GM19467 (cell line): Measurements from ENCODE around the gene NEUROD2.
"Not testable (repeated sequence)": the region's sequence is repeated elsewhere in the genome, so short reads cannot be mapped to it uniquely, and the experiment has no call there.

ENCODE experiments used
- ATAC-seq: cut with Tn5 transposase; IDR thresholded peaks from one replicate; pipeline ENCODE4 v1.9.1; 2021; ENCODE audit warnings: mild to moderate bottlenecking, moderate library complexity; ENCODE audit not compliant: unreplicated experiment

The NEUROD2 gene

DNA sequence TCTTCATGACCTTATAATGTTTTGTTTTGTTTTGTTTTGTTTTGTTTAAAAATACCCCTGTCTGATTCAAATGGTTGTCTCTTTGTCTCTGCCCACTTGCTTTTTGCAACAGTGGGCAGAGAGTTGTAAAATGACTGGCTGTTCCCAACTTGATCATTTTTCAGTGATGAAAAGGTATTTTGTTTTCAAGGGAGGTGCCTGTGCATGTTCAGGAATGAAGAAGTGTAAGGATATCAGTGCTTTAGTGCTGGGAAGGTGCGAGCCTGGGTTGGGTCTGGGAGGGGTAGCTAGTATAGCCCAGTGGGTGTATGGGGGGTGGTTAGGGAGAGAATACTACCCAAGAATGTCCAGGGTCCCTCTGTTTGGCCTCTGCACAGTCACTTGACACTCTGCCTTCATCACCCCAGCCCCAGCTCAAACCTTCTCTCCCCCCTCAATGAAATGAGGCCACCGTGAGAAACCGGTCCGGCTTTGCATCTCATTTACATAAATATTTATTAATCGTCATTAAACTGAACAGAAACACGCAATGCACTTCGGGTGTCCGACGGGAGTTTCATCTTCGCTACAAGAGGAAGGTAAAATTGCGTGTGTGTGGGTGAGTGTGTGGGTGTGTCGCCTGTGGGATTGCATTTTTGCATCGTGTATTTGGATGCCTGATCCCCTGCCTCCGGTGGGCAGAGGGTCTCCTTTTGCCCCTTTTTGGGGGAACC, 4.3 kb downstream of the NEUROD2 start:
- no peak for ATAC-seq

DNA sequence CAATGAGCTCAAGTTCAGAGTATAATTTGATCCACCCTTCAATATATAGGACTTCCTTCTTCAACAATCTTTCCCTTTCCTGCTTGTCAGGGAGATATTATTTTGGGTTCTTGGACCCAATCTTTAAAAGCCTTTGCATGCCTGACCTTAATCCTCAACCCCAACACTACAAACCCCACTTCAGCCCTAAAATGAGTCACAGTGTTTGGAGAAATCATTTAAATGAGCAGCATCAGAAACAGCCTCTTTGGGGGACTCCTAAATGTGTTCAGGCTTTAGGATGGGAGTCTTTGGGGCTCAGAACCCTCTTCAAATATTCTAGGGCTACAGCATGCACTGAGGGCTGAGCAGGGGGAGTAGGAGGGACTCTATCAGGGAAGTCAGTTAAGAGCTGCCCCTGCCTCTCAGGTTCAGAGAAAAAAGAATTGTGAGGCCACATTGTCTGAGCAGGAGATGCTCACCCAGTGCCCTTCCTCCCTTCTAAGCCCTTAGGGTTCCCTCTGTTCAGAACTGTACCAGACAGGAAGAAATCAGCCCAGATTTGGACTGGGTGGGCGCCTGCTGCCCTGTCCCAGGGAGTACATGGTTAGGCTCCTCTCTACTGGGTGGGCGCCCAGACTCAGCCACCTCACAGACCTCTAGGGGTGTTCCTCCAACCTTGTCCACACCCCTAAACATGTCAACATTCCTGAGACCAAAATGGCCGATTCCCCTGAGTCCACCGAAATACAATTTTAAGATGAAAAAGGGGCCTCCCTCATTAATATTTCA, 5.0 kb downstream of the NEUROD2 start:
- no peak for ATAC-seq

DNA sequence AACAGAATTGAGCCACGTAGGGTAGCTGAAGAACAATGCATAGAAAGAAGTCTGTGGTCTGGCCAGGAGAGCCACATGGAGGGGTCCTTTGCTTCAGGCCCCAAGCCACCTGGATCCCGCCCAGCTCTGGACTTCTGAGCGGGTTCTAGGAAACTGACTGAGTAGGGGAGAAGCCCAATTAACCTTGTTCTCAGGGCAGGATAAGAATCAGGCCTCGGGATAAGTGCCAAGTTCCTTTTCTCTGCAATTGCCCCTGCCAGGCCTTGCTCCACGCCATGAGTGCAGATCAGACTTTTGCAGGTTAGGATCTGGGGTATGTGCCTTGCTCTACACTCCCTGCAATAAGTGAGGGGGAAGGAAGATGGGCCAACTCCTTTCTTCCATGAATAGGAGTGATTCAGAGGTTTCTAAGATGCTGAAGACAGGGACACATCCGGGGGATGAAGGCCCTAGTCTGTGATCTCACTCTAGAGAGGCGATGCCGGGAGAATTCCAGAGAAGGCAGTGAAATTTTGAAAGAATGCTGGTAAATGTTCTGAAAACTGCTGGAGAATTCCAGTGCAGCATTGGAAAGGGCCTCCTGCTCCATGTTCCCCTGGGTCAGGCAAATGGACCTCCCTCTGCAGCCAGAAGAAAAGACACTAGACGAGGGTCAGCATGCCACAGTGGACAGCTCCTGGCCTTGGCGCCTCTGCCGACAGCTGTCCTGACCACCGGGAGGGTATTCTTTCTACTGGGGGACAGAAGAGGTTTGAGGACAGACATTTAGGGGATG, 5.8 kb downstream of the NEUROD2 start:
- no peak for ATAC-seq

DNA sequence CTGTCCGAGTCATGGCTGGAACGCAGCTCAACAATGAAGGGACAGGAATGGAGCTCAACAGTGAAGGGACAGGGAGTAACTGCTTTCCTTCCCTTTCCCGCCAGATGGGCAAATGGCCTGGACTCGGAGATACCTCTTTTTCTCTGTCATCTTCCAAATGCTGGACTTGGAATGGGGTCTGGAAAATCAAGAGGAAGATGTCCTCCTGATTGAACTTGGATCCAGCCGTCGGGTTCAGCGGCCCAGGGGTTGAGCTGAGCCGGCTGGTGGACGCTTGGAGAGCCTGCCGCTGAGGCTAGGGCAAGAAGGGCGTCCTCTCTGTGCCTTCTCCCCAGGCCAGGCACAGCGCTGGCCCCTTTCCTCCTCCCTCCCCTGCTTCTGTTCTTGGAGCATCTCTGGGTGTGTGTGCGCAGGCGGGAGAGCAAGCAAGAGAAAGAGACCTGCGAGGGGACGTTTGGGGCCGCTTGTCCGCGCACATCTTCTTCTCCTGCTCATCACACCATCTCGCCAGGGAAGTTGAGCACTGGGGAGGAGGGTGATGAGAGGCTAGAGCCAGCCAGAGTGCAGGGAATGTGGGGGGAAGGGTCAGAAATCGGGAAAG, 6.6 kb downstream of the NEUROD2 start:
- no peak for ATAC-seq

DNA sequence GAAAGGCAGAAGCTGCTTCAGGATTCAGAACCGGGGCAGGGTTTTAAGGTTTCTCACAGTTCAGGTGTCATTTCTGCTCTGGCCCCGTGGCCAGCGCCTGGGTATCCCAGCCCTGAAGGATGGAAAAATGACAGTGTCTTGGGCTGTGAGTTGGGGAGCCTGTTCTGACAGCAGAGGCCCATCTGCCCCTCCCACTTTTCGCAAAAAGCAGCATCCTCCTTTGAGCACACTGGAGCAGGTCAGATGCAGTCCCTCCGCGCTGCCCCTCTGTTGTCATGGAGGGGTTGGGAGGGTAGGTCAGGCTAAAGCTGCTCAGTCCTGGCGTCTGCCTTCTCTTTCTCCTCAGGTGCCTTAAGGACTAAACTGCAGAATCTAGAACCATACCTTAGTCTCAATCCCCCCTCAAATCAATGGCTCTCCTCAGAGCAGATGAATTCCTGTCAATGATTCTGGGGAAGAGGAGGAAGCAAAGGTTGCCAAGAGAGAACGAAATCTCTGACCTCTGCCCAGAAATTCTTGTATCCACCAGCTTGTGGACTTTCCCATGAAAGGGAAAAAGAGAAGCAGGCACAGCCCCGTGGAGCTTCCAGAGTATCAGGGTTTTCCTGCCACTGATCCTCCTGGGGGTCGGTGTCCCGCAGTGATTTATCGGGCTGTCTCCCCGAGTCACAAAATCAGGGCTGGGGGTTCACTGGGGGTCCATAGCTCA, 7.3 kb downstream of the NEUROD2 start:
- ATAC-seq, result no peak

DNA sequence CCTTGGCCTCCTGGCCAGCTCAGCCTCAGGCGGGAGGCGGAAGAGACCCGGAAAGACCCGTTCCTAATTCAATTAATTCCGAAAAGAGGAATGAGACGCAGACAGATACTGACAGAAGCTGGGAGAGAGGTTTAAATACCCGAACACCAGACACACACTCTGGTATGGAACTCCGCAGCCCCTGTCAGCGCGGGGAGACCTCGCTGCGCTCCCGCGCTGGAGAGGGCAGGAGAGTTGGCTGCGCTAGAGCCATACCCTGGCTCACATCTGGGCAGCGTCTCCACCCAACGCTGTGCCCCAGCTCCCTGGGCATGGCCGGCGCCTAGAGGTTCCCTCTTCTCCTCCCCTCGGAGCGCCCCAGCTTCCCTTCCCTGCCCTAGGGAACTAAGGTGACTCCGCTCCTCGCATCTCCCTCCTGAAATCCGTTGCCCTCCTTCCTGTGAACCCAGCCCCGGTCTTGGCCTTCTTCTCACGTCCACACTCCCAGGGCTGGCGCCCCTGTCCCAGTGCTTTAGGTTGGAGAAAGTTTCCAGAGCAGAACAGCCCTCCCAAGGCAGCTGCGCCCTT, 8.0 kb downstream of the NEUROD2 start:
- no peak for ATAC-seq

DNA sequence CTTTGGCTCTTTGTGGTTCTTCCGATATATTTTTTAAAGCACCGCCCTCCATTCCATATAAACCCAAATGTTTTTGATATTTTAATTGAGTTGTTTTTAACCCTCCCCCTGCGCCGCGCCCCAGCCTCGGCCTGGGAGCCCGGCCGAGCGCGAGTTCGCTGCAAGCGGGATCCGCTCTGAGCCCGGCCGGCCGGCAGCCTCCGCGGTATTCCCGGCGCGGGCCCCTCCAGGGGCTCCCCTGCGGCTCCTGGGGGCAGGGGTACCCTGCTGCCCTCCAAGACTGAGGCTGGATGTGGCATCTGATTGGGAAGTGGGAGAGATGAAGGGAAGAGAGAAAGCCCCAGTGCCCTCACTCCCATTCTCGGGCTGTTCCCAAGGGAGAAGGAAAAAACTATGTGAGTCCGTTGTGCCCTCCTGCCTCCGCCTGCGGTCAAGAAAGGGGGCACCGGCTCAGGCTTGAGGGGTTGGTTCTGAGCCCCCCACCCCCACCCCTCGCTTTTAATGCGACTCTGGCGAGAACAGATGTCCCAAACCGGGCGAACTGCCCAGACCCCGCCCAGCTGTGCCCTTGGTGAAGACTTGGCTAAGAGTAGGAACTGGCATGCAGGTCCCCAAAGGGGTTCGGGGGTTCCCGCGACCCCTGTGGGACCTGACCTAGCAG, 8.6 kb downstream of the NEUROD2 start:
- no peak for ATAC-seq

DNA sequence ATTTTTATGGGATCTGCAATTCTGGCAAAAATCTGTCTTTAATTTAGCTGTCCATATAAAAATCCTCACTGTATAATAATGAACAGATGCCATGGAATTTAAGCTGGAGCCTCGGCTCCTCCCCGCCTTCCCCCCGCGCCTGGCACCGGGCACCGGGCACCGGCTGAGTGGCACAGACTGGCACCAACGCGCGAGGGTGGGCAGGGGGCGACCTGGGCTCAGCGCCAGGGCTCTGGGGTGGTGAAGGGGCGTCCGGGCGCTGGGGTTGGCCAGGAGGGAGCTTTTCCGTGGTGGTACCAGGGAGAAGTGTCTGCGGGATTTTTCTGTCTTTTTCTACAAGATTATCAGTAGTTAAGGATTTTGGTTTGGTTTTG, 9.1 kb downstream of the NEUROD2 start:
- no peak for ATAC-seq

DNA sequence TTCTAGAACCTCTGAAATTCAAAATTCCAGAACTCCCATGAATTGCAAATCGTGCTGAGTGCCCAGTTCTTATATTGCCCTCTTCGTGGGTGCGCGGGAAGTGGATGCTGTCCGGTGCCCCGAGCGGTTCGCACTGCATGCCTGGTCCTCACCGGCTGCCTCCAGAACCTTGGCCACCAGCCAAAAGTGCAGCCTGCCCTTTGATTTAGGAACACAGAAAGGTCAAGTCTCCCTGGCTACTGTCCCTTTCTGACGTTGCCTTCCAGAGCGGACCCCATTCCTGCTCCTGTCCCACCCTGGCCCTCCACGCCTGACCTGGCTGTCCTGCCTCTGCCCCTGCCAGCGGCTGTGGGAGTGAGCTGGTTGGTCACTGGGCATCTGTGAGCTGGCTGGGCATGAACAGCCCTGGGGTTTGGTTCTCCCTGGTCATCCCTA, 9.7 kb downstream of the NEUROD2 start:
- ATAC-seq, result no peak

DNA sequence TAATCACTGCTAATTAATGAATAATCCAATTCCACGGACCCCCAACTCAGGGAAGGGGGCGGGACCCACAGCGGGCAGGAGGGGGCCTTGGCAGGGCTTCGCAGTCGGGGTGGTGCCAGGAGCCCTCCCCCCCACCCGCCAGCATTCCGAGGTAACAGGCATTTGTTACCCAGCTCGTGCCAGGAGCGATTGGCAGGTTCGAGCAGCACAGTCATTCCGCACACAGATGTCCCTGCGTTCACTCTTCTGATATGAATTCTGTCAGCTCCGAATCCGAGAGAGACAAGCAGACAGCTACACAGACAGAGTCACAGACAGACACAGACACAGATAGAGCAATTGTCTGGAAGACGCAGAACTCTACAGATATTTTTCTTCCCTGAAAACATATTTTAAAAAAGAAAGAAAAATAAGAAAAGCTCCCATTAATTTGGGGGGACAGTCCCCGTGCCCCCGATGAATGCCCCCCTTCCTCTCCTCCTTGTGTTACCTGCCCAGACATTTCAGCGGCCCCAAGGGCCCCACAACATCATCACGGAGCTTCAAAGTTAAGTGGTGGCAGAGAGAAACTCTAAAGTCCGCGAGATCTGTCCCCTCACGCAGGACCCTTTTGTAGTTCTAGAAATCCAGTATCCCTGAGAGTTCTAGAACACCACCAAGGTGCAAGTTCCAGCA, 10.2 kb downstream of the NEUROD2 start:
- ATAC-seq, result no peak

DNA sequence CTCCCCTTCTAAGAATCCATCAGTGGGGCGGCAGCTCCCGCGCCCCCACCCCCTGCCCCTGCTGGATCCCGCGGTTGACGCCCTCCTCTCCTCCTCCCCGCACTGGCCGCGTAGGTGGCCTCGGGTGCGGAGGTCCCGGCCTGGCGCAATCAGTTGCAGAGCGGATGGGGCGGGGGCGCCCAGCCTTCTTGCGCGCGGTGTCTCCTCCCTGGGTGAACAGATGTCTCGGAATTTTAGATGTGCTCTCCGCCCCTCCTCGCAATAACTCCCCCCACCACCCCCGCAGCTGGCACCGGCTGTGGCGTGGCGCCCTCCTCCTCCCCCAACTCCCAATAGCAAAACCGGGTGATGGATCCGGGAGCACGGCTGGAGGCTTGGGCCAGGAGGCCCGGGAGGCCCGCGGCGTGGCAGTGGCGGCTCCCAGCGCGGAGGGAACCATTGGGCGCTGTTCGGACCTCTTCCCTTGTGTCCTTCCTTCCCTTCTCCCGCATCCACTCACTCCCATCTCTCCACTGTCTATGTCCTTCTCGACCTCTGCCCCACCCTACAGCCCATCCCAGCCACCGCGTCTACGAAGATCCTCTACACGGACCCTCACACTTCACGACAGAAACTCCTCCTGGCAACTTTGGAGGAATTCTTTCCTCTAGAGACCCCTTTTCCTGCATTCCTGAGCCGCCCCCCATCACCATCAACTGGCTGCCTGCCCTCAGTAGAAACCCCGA, 11.0 kb downstream of the NEUROD2 start:
- ATAC-seq, result no peak

DNA sequence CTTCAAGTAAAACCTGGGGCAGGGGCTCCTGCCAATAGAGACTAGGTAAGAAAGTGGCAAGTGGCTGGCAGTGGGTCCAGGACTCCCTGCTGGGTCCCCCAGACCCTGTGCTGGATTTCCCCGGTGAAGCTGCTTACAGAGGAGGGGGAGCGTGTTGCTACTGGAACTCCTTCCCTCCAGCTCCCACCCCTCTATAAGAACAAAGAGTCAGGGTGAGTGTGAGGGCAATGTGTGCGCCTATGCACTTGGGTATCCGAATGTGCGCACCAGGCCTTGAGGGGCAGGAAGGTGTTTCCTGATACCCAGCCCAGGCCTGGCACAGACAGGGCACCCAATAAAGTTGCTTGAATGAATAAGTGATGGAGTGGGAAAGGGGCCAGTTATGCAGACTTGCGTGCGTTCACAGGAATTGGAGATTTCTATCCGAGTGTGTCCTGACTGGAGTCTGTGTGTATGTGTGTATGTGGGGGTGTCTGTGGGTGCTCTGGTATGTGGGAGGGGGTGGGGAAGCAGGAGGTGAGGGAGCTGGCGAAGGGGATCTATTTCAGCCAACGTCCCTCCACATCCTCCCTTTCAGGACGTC, 11.7 kb downstream of the NEUROD2 start:
- no peak for ATAC-seq

DNA sequence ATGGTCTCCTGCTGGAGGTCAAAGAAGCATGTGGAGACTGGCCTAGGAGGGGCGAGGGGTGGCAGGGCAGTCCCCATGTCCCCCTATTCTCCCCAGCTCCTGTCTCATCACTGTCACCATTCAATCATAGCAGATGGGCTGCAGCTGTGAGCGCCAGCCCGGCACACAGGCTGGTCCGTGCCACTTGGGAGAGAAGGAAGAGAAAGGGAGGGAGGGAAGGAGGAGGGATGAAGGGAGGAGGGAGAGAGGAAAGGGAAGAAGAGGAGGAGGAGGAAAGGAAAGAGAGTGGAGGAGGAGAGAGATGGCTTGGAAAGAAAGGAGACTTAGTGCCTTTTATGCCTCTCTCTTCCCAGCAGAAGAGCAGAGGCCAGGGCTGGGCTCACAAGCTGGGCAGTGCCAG, 12.4 kb downstream of the NEUROD2 start:
- no peak for ATAC-seq

DNA sequence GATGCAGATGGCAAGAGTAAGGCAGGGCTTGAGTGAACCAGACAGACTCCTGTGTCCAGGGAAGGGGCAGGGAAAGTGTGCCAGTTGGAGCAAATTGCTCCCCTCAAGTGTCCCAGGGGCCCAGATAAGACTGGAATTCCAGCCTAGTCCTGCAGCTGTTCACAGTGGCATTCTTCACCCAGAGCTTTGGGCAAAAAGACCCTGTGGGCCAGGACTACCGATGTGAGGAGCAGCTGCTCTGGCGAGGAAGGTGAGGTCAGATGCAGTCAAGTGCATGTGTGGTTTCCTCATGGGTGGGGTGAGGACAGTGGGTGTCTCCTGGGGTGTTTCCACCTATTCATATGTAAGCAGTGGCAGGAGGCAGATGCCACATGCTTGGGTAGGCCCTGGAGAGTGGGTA, 14.3 kb downstream of the NEUROD2 start:
- ATAC-seq, result no peak

DNA sequence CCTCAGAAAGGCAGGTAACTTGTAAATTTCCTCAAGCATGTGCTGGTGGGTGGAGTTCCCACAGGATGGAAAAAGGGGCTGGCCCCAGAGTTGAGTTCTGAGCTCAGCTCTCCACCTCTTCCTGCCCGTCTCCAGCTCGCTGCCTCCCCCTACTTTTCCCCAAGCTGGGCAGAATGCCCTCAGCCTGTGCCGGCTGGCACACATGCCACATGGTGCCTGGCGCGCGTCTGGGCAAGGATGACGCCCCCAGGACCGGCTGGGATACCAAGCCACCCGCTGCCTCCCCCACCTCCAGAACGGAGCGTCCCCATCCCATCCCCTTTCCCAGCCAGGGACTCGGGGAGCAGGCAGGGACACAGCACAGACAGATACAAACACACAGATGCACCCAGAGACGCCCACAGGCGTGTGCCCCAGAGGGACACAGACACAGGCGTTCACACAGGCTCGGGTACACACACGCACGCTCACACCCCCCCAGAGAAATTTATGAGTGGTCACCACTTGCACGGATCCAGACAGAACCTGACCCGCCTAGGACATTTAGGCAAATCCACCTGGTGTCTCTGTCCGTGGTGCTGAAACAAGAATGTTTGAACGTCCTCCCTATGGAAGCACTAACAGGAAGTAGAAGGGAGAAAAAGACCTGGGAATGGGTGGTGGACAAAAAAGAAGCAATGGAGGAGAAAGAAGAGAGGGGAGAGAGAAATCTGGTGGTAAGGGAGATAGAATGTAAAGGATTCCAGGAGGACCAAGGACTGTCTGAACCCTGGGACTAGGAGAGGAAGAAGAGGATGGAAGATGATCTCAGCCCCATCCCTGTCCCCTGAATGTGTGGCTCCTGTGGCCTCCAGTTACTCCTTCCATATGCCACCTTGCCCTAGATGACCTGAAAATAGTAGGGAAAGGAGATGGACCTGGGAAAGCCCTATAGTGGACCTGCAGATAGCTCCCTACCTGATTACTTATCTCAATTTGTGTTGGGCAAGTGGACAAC, 15.5 kb downstream of the NEUROD2 start:
- no peak for ATAC-seq

DNA sequence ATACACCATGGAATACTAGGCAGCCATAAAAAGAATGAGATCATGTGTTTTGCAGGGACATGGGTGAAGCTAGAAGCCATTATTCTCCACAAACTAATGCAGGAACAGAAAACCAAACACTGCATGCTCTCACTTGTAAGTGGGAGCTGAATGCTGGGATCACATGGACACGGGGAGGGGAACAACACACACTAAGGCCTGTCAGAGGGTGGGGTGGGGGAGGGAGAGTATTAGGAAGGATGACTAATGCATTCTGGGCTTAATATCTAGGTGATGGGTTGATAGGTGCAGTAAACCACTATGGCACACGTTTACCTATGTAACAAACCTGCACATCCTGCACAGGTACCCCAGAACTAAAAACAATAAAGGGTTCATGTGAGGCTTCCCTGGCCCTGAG, 17.5 kb downstream of the NEUROD2 start:
- ATAC-seq, result not testable (repeated sequence)

DNA sequence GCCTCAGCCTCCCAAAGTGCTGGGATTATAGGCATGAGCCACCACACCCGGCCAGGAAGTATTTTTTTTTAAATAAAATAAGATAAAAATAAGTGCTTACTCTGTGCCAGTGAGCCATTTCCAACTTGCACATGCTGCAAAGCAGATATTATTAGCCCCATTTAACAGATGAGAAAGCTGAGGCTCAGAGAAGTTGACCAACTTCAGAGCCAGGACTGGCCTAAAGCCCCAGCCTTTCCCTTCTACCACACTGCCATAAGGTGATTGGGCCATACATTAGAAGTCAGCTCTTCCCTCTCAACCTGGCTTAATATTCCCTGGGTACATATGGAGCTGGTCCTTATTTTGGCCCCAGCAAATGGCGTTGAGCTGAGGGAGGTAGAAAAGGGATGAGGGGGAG, 25.1 kb downstream of the NEUROD2 start:
- no peak for ATAC-seq
